HG03103 (cell line): ENCODE data around the gene EMCN.
"Not testable (repeated sequence)": the region's sequence is repeated elsewhere in the genome, so short reads cannot be mapped to it uniquely, and the experiment has no call there.

Experiments used
- ATAC-seq: cut with Tn5 transposase; IDR thresholded peaks from one replicate; pipeline ENCODE4 v1.9.1; 2021; ENCODE audit warnings: low read depth; ENCODE audit not compliant: unreplicated experiment

The EMCN gene

DNA sequence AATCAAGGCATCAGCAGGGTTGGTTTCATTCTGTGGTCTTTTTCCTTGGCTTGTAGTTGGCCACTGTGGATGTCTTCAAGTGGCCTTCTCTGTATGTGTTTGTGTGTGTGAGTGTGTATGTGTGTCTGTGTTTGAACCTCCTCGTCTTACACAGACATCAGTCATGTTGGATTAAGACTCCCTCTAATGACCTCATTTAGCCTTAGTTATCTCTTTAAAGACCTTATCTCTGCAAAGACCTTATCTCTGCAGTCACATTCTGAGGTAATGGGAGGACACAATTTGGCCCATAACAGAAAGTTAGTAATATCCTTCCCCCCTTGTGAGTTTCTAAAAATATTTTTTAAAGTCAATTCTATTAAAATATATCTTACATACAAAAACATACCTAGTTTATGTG is 126.7 kb downstream of the EMCN start:
- no peak for ATAC-seq

DNA sequence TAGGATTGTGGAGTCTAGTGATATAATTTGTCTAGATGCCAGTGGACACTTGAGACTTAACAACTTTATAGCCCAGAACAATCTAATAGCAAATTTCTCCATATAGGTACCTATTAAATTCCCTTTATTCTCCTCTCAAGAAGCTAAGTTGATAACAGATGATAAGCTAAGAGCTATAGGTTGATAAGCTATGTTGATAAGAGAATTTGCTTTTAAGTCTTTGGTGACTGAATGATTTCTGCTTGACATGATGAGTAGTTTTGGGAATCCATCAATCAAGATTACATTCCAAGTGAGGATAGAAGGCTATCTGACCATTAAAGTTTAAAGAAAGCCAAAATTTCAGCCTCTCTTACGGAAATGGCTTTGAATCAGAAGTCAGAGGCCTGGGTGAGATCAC is 131.6 kb downstream of the EMCN start:
- ATAC-seq: no peak

DNA sequence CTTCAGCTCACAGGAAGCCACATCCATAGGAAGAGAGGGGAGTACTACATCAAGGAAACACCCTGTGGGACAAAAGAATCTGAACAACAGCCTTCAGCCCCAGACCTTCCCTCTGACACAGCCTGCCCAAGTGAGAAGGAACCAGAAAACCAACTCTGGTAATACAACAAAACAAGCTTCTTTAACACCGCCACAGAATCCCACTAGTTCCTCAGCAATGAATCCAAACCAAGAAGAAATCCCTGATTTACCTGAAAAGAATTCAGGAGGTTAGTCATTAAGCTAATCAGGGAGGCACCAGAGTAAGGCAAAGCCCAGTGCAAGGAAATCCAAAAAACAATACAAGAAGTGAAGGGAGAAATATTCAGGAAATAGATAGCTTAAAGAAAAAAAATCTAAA is 137.4 kb downstream of the EMCN start:
- ATAC-seq: not testable (repeated sequence)

DNA sequence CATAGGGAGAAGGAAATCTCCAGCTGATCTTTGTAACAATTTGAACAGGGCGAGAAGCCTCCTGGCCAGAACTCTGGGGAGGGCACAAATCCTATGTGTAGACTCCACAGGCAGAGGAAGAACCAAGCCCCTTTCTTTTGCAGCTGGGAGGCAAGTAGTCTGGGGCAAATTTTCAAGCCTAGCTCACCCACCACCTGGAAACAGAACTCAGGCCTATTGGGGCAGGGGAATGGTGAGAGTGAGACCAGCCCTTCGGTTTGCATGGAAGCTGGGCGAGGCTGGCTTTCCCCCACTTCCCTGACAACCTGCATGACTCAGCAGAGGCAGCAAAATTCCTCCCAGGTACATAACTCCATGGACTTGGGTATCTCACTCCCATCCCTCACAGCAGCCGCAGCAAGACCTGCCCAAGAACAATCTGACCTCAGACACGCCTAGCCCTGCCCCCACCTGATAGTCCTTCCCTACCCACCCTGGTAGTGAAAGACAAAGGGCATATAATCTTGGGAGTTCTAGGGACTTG is 138.2 kb downstream of the EMCN start:
- ATAC-seq: no peak

DNA sequence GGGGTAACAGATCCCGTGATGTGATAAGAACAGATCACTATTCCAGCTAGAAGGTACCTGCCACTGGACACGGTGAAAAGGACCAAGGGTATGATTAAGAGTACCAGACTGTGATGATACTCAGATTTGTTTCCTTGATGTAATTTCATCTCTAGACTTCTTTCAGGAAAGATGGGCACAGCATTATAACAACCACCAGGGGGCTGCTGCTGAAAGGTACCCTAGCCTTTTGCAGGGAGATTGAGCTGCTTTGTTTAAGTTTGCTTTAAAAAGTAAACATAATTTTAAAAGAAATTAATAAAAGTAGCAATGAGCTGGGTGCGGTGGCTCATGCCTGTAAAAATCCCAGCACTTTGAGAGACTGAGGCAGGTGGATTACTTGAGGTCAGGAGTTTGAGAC is 145.4 kb downstream of the EMCN start:
- no peak for ATAC-seq

DNA sequence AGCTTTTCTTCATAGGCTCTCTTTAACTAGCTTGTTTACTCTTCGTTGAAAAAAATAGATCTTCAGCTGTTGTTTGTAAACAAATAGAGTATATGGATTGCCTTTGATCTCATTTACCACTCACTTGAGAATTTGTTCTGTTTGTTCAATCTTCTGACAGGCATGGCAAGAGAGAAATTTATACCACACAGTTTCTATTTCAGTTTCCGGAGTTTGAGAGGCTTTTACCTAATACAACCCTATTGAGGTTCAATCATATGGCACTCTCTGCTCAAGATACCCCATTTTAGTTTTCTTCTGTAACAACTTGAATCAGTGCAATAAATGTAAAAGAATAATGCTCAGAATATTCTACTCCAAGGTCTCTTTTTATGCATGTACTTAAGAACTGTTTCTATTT is 148.0 kb downstream of the EMCN start:
- no peak for ATAC-seq

DNA sequence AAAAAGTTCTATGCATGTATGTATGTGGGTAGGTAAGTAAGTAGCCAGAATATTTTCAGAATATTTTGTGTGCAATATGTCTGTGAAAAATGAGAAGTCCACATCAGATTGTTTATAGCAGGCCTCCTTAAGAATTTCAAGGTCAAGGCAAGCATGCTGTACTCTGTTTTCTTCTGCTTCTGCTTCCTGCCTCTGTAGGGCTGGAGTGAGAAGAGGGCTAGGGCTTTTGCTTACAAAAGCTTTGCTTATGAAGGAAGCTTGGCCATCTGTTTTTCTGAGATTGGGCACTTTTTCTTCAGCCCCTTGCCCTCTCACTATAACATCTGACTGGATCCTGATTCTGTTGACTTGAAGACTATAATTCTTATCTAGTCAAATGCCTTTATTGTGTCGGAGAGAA is 150.4 kb downstream of the EMCN start:
- no peak for ATAC-seq

DNA sequence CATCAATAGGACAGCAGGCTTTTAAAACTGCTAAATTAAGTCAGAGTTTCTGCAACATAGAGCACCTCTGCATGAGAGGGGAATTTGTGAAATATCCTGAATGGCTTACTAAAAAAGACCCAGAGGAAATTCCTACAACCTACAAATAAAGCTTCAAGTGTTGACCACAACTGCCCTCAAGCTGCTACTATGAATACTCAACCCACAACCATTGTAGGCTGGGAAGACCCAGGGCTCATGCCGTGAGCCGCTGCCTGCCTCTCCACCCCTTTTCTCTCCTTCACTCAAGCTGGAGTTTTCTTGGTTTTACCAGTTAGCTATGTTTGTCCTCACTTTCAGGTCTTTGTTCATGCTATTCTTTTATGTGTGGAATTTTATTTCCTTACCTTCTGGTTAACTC is 151.6 kb downstream of the EMCN start:
- ATAC-seq: no peak

DNA sequence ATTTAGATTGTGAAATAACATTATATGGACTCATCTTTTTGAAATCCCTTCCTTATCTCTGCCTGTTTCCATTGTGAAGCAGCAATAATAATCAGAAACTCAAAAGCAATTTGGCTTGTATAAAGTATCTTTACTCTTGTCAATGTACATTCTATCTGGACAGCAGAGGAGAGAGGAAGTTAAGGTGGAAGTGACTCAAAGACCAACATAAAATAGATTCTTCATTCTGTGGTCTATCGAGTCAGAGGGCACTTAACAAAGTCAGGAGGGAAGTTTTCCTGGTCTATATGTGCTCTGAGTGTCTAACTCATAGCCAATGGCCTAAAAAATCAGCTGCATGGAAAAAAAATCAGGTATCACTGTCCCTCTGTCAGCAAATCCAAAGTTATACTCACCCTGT is 155.5 kb downstream of the EMCN start:
- ATAC-seq: no peak

DNA sequence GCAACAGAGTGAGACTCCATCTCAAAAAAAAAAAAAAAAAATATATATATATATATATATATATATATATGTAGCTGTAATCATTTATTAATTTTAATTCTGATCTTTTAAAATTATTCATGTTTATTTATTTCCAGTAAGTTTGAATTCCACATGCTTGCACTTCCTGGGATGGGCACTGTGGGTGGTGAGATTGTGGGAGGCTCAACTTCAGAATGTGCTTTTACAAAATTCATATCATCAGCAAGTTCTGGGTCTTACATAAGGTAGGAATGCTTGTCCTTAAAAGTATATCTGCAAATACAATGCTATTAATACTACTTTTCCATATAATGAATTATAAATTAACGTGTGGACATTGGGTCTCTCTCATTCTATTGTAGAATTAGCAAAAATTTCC is 156.5 kb downstream of the EMCN start:
- ATAC-seq: no peak

DNA sequence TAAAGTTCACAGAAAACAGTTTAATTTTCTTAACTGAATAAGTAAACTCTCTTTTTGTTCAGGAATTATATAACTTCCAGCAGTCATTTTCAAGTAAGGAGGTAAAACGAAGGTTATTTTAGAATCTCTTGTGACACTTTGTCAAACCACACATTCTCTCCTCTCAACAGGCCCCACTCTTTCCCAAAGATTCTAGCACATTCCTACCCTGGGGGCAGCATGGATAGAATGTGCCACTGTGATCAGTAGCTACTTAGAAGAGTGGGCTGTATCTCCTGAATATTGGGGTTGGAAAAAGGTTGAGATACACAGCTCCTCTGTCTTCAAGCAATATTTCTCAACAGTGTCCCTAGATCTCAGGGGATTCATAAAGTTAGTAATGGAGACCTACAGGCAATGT is 157.6 kb downstream of the EMCN start:
- ATAC-seq: no peak

DNA sequence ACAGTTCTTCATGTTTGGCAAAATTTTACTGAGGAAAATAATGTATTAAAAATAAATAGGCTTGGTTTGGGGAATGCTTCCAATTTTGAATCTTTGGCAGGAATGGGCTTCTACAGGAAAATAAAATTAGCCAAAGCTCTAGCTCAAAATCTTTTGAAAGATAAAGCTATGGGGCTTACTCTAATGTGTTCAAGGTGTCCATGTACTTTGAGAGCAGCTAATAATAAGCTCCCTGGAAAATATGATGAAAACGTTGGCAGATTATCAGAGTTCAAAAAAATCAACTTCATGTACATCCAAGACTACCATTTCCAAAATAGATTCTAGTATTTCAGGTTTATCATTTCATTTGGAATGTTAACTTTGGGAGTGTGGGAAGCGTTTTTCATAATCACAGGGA is 158.4 kb downstream of the EMCN start:
- ATAC-seq: no peak

DNA sequence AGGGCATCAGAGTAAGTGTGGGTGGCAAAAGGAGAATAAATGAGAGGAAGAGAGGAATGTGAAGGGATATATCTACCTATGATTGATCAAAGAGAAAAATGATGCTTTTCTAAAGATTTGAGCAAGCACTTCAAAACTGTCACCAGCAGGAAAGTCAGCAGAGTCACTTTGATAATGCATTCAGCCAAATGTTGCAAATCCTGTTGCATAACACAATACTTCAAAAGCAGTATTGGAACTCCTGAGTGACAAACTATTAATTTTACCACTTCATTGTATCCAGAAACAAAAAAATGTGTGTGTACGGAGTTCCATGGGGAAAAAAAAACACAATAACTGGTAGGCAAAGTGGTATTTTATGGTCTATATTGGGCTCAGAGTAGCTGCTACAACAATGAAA is 160.3 kb downstream of the EMCN start:
- ATAC-seq: no peak

DNA sequence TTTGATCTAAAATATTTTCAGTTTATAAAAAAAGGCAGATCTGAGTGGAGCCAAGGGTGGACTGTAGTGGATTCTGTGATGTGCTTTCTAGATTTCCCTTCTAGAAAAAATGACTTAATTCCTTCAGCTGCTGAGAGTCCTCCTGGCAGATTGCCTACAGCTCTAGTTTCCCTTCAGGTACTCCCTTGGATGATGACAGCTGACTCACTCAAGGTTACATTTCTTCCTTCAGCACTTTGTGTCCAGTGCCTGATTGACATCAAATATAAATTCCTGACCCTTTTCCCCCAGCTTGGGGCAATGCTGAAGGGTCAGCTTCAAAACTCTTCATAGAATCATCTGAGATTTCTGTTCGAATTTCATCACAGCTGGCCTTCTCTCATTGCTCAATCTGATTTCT is 161.7 kb downstream of the EMCN start:
- no peak for ATAC-seq

DNA sequence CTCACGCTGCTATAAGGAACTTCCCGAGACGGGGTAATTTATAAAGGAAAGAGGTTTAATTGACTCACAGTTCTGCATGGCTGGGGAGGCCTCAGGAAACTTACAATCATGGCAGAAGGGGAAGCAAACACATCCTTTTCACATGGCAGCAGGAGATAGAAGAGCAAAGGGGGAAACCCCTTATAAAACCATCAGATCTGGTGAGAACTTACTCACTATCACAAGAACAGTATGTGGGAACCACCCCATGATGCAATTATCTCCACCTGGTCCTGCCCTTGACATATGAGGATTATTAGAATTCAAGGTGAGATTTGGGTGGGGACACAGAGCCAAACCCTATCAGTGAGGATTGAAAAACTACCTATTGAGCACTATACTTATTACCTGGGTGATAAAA is 165.5 kb downstream of the EMCN start:
- ATAC-seq: not testable (repeated sequence)

DNA sequence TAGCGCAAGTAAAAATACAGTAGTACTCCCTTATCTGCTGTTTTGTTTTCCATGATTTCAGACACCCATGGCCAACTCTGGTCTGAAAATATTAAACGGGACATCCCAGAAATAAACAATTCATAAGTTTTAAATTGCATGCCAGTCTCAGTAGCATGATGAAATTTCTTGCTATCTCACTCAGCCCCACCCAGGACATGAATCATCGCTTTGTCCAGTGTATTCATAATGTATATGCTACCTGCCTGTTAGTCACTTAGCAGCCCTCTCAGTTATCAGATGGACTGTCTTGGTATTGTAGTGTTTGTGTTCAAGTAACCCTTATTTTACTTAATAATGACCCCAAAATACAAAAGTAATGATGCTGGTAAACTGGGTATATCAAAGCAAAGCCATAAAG is 169.3 kb downstream of the EMCN start:
- no peak for ATAC-seq

DNA sequence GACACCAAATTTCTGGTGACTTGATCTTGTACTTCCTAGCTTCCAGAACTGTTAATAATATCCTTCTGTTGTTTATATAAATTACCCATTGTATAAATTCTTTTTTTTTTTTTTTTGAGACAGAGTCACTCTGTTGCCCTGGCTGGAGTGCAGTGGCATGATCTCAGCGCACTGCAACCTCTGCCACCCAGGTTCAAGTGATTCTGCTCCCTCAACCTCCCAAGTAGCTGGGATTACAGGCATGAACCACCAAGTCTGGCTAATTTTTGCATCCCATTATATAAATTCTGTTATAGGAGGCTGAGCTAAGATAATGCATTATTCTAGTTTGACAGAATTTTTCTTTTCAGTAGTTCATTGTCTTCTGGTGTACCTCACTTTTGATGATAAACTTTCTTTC is 170.6 kb downstream of the EMCN start:
- ATAC-seq: no peak

DNA sequence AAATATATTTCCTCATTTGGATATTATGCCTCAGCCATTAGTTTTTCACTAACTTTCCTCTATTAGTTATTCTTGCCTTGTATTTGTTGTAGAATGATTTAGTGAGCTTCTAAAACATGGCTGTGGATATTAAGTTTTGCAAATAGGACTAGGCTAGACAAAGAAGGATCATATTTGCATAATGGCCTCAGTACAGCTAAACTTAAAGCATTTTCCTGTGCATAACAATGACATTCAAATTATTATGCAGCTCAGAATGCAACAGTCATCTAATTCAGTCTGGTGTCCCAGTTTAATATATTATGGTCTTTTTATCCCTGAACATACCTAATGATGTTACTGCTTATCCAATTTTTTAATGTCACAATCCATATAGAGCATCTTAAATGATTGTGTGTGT is 172.2 kb downstream of the EMCN start:
- ATAC-seq: no peak
